Activated CD4-positive, alpha-beta T cell treated with anti-CD3 and anti-CD28 coated beads for 36 hours (primary cell): ENCODE measurements around the gene FGD6. TPM values are rescaled to one million over a fixed set of nuclear protein-coding genes. Genes with fewer than 3 reads are reported as not detected.
A peak's percentile ranks its signal among the peaks of the same experiment; 100 is the strongest.

Source experiments
- ATAC-seq: fragments of 200-7000 bp; cut with Tn5 transposase; one replicate; pipeline ENCODE4 v1.10.0; 2021; ENCODE audit warnings: mild to moderate bottlenecking, moderate library complexity
- CTCF ChIA-PET: fragments of 350-600 bp; sonication (Branson Sonifier 250); formaldehyde crosslinking; loops from one replicate; lab custom pipeline; 2021; ENCODE audit warnings: antibody characterized with exemption; lab: Charles Lee
- POLR2A ChIA-PET: fragments of 350-600 bp; sonication (Branson Sonifier 250); formaldehyde crosslinking; loops from one replicate; lab custom pipeline; 2021; ENCODE audit warnings: antibody characterized with exemption, inconsistent platforms; lab: Charles Lee
- DNase-seq: peaks from one replicate; pipeline ENCODE4 v3.0.0-alpha.2; 2020
- H3K27ac Mint-ChIP-seq: one replicate; pipeline ENCODE4 v1.8.0; 2021; ENCODE audit warnings: mixed read lengths
- H3K27me3 Mint-ChIP-seq: one replicate; pipeline ENCODE4 v1.8.0; 2021; ENCODE audit warnings: mixed read lengths
- H3K36me3 Mint-ChIP-seq: one replicate; pipeline ENCODE4 v1.8.0; 2021; ENCODE audit warnings: low read depth, mixed read lengths
- H3K4me1 Mint-ChIP-seq: one replicate; pipeline ENCODE4 v1.8.0; 2021; ENCODE audit warnings: mixed read lengths
- H3K4me3 Mint-ChIP-seq: one replicate; pipeline ENCODE4 v1.8.0; 2021; ENCODE audit warnings: mild to moderate bottlenecking, moderate library complexity, mixed read lengths
- H3K9me3 Mint-ChIP-seq: one replicate; pipeline ENCODE4 v1.8.0; 2021; ENCODE audit warnings: low read depth, mixed read lengths
- intact Hi-C, 2 experiments: fragments of 100-400 bp; cut with DNase I in 1 of 2; cut with micrococcal nuclease in 1 of 2; formaldehyde crosslinking; loops; one replicate each; pipeline versions ENCODE4 v1.14.2 to v1.15.1; 2022 to 2024; cut with DNase I, micrococcal nuclease
- total RNA-seq, 2 experiments: library from RNA; stranded (reverse); gene quantifications; one replicate each; pipeline ENCODE4 v1.2.3, GENCODE V29; 2021

FGD6 gene
- total RNA-seq, 2 experiments from 2014 or later, result 1.1 to 1.3 TPM

GRCh38 chr12:95124106-95124505 lies 93.2 kb downstream of the FGD6 start:
- Mint-ChIP-seq H3K27me3 (no peaks in the 10 kb centered on the region), H3K4me3 (no peak overlapping the region), H3K27ac (no peak overlapping the region), H3K36me3 (no peaks in the 10 kb centered on the region), H3K4me1 (no peaks in the 10 kb centered on the region), H3K9me3 (no peaks in the 10 kb centered on the region)
- DNase-seq (no peak), ATAC-seq (no peak)
- intact Hi-C loops, result no loop called here
- POLR2A ChIA-PET, result no interaction called here
- CTCF ChIA-PET, result no interaction called here

GRCh38 chr12:95118788-95119179 lies 98.5 kb downstream of the FGD6 start:
- H3K4me3 Mint-ChIP-seq, result no peak overlapping the region
- no peaks in the 10 kb centered on the region for H3K9me3 Mint-ChIP-seq
- CTCF ChIA-PET, result interaction anchor here (0.6 to 1.0 kb wide), 5 partner anchors 52 to 416 kb away, joined by 3 to 7 read pairs (median 4); no protein-coding TSS in a partner anchor
- H3K27ac Mint-ChIP-seq, result no peak overlapping the region
- intact Hi-C loops, result loop anchor here (5.0 to 10.0 kb wide), 2 partner anchors 216 to 699 kb away; no protein-coding TSS in a partner anchor
- DNase-seq (no peak), ATAC-seq (no peak)
- POLR2A ChIA-PET, result no interaction called here
- no peaks in the 10 kb centered on the region for H3K36me3 Mint-ChIP-seq
- H3K4me1 Mint-ChIP-seq, result peaks cover 4% of the 10 kb centered on the region
- no peaks in the 10 kb centered on the region for H3K27me3 Mint-ChIP-seq

GRCh38 chr12:95118138-95118787 lies 99.0 kb downstream of the FGD6 start:
- Mint-ChIP-seq H3K9me3 (no peaks in the 10 kb centered on the region), H3K4me3 (no peak overlapping the region), H3K36me3 (no peaks in the 10 kb centered on the region), H3K4me1 (peaks cover 4% of the 10 kb centered on the region), H3K27ac (no peak overlapping the region), H3K27me3 (no peaks in the 10 kb centered on the region)
- ChIA-PET CTCF (interaction anchor here (0.6 to 3.1 kb wide), 10 partner anchors 14 to 421 kb away, joined by 3 to 57 read pairs (median 5); partner anchors contain the start of genes FGD6 and VEZT), POLR2A (no interaction called here)
- intact Hi-C loops, result loop anchor here (5.0 to 10.0 kb wide), 2 partner anchors 217 to 699 kb away; no protein-coding TSS in a partner anchor
- ATAC-seq, result no peak
- no peak for DNase-seq

GRCh38 chr12:95117178-95117599 lies 100.1 kb downstream of the FGD6 start:
- peak; percentile 75 for DNase-seq
- no peak overlapping the region for H3K27ac Mint-ChIP-seq
- ChIA-PET CTCF (interaction anchor here (0.7 to 3.1 kb wide), 10 partner anchors 13 to 422 kb away, joined by 3 to 57 read pairs (median 5); partner anchors contain the start of genes FGD6 and VEZT), POLR2A (interaction anchor here (0.6 to 1.0 kb wide), 2 partner anchors 100 to 1286 kb away, joined by 3 to 5 read pairs; partner anchors contain the start of genes FGD6 and VEZT)
- H3K27me3 Mint-ChIP-seq, result no peaks in the 10 kb centered on the region
- H3K4me1 Mint-ChIP-seq, result peaks cover 4% of the 10 kb centered on the region
- peak; percentile 76 for ATAC-seq
- intact Hi-C loops, result loop anchor here (1.0 to 10.0 kb wide), 6 partner anchors 100 to 700 kb away; partner anchors contain the start of genes FGD6 (in 2 of the 2) and VEZT (in 2 of the 2)
- no peaks in the 10 kb centered on the region for H3K36me3 Mint-ChIP-seq
- no peak overlapping the region for H3K4me3 Mint-ChIP-seq
- no peaks in the 10 kb centered on the region for H3K9me3 Mint-ChIP-seq

GRCh38 chr12:95116773-95117172 lies 100.5 kb downstream of the FGD6 start:
- Mint-ChIP-seq H3K9me3 (no peaks in the 10 kb centered on the region), H3K36me3 (no peaks in the 10 kb centered on the region), H3K4me1 (peaks cover 4% of the 10 kb centered on the region), H3K27me3 (no peaks in the 10 kb centered on the region), H3K27ac (no peak overlapping the region), H3K4me3 (no peak overlapping the region)
- POLR2A ChIA-PET, result interaction anchor here (1.0 kb wide), 1 partner anchor 100 kb away, joined by 5 read pairs; the partner anchor contains the start of genes FGD6 and VEZT
- ATAC-seq (peak; percentile 79), DNase-seq (no peak)
- CTCF ChIA-PET, result interaction anchor here (0.7 to 3.1 kb wide), 8 partner anchors 12 to 423 kb away, joined by 3 to 57 read pairs (median 5); no protein-coding TSS in a partner anchor
- intact Hi-C loops, result loop anchor here (1.0 to 10.0 kb wide), 6 partner anchors 100 to 701 kb away; partner anchors contain the start of genes FGD6 (in 2 of the 2) and VEZT (in 2 of the 2)

GRCh38 chr12:95116341-95116740 lies 100.9 kb downstream of the FGD6 start:
- no peak overlapping the region for H3K4me3 Mint-ChIP-seq
- POLR2A ChIA-PET, result no interaction called here
- intact Hi-C loops, result loop anchor here (2.0 to 10.0 kb wide), 3 partner anchors 100 to 701 kb away; partner anchors contain the start of genes FGD6 (in 1 of the 2) and VEZT (in 1 of the 2)

GRCh38 chr12:95115641-95116040 lies 101.6 kb downstream of the FGD6 start:
- no peaks in the 10 kb centered on the region for H3K9me3 Mint-ChIP-seq
- H3K36me3 Mint-ChIP-seq, result no peaks in the 10 kb centered on the region
- no peaks in the 10 kb centered on the region for H3K27me3 Mint-ChIP-seq
- POLR2A ChIA-PET, result interaction anchor here (1.2 kb wide), 1 partner anchor 112 kb away, joined by 3 read pairs; the partner anchor contains the start of gene NDUFA12
- no peak overlapping the region for H3K27ac Mint-ChIP-seq
- CTCF ChIA-PET, result interaction anchor here (1.4 to 3.1 kb wide), 2 partner anchors 358 to 419 kb away, joined by 4 to 57 read pairs; partner anchors contain the start of gene METAP2
- no peak overlapping the region for H3K4me3 Mint-ChIP-seq
- DNase-seq (no peak), ATAC-seq (no peak)
- intact Hi-C loops, result loop anchor here (2.0 to 10.0 kb wide), 3 partner anchors 101 to 702 kb away; partner anchors contain the start of genes FGD6 (in 1 of the 2) and VEZT (in 1 of the 2)
- peaks cover 4% of the 10 kb centered on the region for H3K4me1 Mint-ChIP-seq

More at GRCh38 chr12:95116341-95116740, 100.9 kb downstream of the FGD6 start:
- no peaks in the 10 kb centered on the region for H3K9me3 Mint-ChIP-seq
- no peak for ATAC-seq
- H3K36me3 Mint-ChIP-seq, result no peaks in the 10 kb centered on the region
- no peaks in the 10 kb centered on the region for H3K27me3 Mint-ChIP-seq
- no peak overlapping the region for H3K27ac Mint-ChIP-seq
- no peak for DNase-seq
- peaks cover 4% of the 10 kb centered on the region for H3K4me1 Mint-ChIP-seq
- CTCF ChIA-PET, result interaction anchor here (0.7 to 3.1 kb wide), 6 partner anchors 12 to 418 kb away, joined by 3 to 57 read pairs (median 4); partner anchors contain the start of gene METAP2

GRCh38 chr12:95114766-95115405 lies 102.4 kb downstream of the FGD6 start:
- H3K27ac Mint-ChIP-seq, result no peak overlapping the region
- peaks cover 4% of the 10 kb centered on the region for H3K4me1 Mint-ChIP-seq
- ChIA-PET POLR2A (interaction anchor here (0.6 to 1.2 kb wide), 2 partner anchors 9 to 111 kb away, joined by 3 to 4 read pairs; partner anchors contain the start of gene NDUFA12), CTCF (interaction anchor here (1.4 to 3.1 kb wide), 2 partner anchors 359 to 420 kb away, joined by 4 to 57 read pairs; partner anchors contain the start of gene METAP2)
- H3K9me3 Mint-ChIP-seq, result no peaks in the 10 kb centered on the region
- H3K4me3 Mint-ChIP-seq, result no peak overlapping the region
- DNase-seq (no peak), ATAC-seq (peak; percentile 68)
- intact Hi-C loops, result loop anchor here (5.0 to 10.0 kb wide), 2 partner anchors 220 to 702 kb away; no protein-coding TSS in a partner anchor
- no peaks in the 10 kb centered on the region for H3K36me3 Mint-ChIP-seq
- no peaks in the 10 kb centered on the region for H3K27me3 Mint-ChIP-seq

- Mint-ChIP-seq H3K4me3 (no peak overlapping the region), H3K27ac (no peak overlapping the region), H3K27me3 (no peaks in the 10 kb centered on the region), H3K36me3 (no peaks in the 10 kb centered on the region), H3K9me3 (no peaks in the 10 kb centered on the region), H3K4me1 (peaks cover 14% of the 10 kb centered on the region)
- intact Hi-C loops, result no loop called here
- ChIA-PET POLR2A (no interaction called here), CTCF (interaction anchor here (0.9 to 1.0 kb wide), 2 partner anchors 34 to 427 kb away, joined by 3 to 5 read pairs; partner anchors contain the start of gene NR2C1)
- no peak for DNase-seq
- no peak for ATAC-seq
Observed at GRCh38 chr12:95107362-95107761, 109.9 kb downstream of the FGD6 start.

GRCh38 chr12:95105540-95105939 lies 111.7 kb downstream of the FGD6 start:
- DNase-seq, result peak; percentile 6
- CTCF ChIA-PET, result interaction anchor here (1.4 kb wide), 1 partner anchor 12 kb away, joined by 7 read pairs; no protein-coding TSS in a partner anchor

More at GRCh38 chr12:95105540-95105939, 111.7 kb downstream of the FGD6 start:
- H3K4me3 Mint-ChIP-seq, result no peak overlapping the region
- H3K9me3 Mint-ChIP-seq, result no peaks in the 10 kb centered on the region
- POLR2A ChIA-PET, result interaction anchor here (0.6 kb wide), 1 partner anchor 9 kb away, joined by 4 read pairs; no protein-coding TSS in a partner anchor
- no peaks in the 10 kb centered on the region for H3K36me3 Mint-ChIP-seq
- intact Hi-C loops, result no loop called here
- H3K27me3 Mint-ChIP-seq, result no peaks in the 10 kb centered on the region
- H3K4me1 Mint-ChIP-seq, result peaks cover 14% of the 10 kb centered on the region
- ATAC-seq, result no peak
- no peak overlapping the region for H3K27ac Mint-ChIP-seq
